A673 (cell line): ENCODE data around the gene CAST.

Experiments
- EZH2 ChIP-seq: fragments of 200-600 bp; sonication (generic); IDR thresholded peaks from 2 replicates; pipeline ENCODE4 v1.6.1; 2017; ENCODE audit warnings: borderline replicate concordance, low read depth, mild to moderate bottlenecking, mixed read lengths, antibody characterized with exemption, low read length; ENCODE audit not compliant: poor library complexity, severe bottlenecking
- TF ChIP-seq, protein P1 (sequence below): fragments of 300-800, 200-600 bp; sonication (generic); conservative IDR thresholded peaks from 2 replicates; pipeline ENCODE4 v1.5.1; 2017; ENCODE audit warnings: low read depth, mild to moderate bottlenecking, antibody characterized with exemption, low read length, moderate library complexity, mixed read lengths

DNA sequence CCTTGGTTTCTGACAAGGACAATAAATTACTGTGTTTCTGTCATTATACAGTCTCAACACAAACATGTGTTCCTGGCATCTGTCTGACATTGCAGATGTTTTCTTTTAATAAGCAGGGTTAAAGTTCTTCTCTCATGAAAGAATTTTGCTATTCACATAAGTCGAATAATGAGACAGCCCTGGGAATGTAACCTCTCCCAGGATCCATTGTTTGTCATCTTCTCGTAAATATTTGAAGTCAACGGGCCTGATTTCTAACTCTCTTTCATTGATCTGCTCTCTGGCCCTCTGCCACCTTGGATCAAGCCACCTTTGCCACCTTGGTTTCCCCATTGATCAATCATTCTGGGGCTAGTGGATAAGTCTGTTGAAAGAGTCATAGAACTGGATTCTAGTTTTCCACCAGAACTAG, 12.9 kb upstream of the CAST start:
- TF ChIP-seq, protein P1, sequence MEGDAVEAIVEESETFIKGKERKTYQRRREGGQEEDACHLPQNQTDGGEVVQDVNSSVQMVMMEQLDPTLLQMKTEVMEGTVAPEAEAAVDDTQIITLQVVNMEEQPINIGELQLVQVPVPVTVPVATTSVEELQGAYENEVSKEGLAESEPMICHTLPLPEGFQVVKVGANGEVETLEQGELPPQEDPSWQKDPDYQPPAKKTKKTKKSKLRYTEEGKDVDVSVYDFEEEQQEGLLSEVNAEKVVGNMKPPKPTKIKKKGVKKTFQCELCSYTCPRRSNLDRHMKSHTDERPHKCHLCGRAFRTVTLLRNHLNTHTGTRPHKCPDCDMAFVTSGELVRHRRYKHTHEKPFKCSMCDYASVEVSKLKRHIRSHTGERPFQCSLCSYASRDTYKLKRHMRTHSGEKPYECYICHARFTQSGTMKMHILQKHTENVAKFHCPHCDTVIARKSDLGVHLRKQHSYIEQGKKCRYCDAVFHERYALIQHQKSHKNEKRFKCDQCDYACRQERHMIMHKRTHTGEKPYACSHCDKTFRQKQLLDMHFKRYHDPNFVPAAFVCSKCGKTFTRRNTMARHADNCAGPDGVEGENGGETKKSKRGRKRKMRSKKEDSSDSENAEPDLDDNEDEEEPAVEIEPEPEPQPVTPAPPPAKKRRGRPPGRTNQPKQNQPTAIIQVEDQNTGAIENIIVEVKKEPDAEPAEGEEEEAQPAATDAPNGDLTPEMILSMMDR, result no peak
- no peak for TF ChIP-seq EZH2
